Prostate gland (tissue), 2 donors: ENCODE measurements around the gene PRR5L.

Experiments used
- CTCF ChIP-seq, 4 experiments: fragments of 200-600 bp in 2 of 4; fragments of 450-650 bp in 2 of 4; sonication (generic) in 2 of 4; IDR thresholded peaks; 1 replicate in 3 of 4; 2 replicates in 1 of 4; pipeline ENCODE4 v1.5.1; 2016 to 2019; ENCODE audit warnings: antibody characterized with exemption in 4 of 4, mild to moderate bottlenecking in 2 of 4, moderate library complexity in 2 of 4
- POLR2A ChIP-seq: fragments of 450-650 bp; IDR thresholded peaks from one replicate; pipeline ENCODE4 v1.6.1; 2016; ENCODE audit warnings: antibody characterized with exemption, mild to moderate bottlenecking

- no peak for TF ChIP-seq POLR2A
- TF ChIP-seq CTCF (IDR thresholded peaks at IDR 0.05) = no peak
These were observed 145.6 kb downstream of the PRR5L start for GRCh38 chr11:36441610-36442208.
